WTC11 (cell line): ENCODE results near the gene ANXA11.

Experiments used
- CTCF ChIP-seq: fragments of 200-600 bp; IDR thresholded peaks from 2 replicates; pipeline ENCODE4 v1.8.0; 2022; ENCODE audit warnings: antibody characterized with exemption
- FOXP4 ChIP-seq: sonication (generic); formaldehyde crosslinking; IDR thresholded peaks from 2 replicates; pipeline ENCODE4 v1.8.0; 2022; ENCODE audit warnings: mild to moderate bottlenecking, missing genetic modification reagents
- HMGXB4 ChIP-seq: sonication (generic); formaldehyde crosslinking; IDR thresholded peaks from 2 replicates; pipeline ENCODE4 v1.8.1; 2023; ENCODE audit warnings: mild to moderate bottlenecking, moderate library complexity, missing genetic modification reagents

- TF ChIP-seq FOXP4 (no peak), HMGXB4 (CRISPR knock-in tag) (no peak), CTCF (no peak)
These were observed 65.1 kb downstream of the ANXA11 start for GRCh38 chr10:80140251-80140650.
